Subcutaneous adipose tissue (tissue), 4 donors: Measurements from ENCODE around the gene PGAP3. TPM values are rescaled to one million over a fixed set of nuclear protein-coding genes. Genes with fewer than 3 reads are reported as not detected.

ENCODE experiments used
- total RNA-seq, 4 donors: library from RNA; depleted of rRNA; stranded (reverse); fragments of >200 nt; gene quantifications; one replicate each; pipeline ENCODE4 v1.1.0, GENCODE V29; 2016
- TF ChIP-seq, protein P1 (sequence below): fragments of 450-650 bp; IDR thresholded peaks from one replicate; pipeline ENCODE4 v1.5.1; 2016; ENCODE audit warnings: low read depth, mild to moderate bottlenecking, control low read depth, antibody characterized with exemption, moderate library complexity

PGAP3 gene
- 10 to 100 TPM in 1 of 4 donors, 1 to 10 TPM in 3; 7.6 to 12.8 (median 8.0) TPM for total RNA-seq

- TF ChIP-seq, protein P1, sequence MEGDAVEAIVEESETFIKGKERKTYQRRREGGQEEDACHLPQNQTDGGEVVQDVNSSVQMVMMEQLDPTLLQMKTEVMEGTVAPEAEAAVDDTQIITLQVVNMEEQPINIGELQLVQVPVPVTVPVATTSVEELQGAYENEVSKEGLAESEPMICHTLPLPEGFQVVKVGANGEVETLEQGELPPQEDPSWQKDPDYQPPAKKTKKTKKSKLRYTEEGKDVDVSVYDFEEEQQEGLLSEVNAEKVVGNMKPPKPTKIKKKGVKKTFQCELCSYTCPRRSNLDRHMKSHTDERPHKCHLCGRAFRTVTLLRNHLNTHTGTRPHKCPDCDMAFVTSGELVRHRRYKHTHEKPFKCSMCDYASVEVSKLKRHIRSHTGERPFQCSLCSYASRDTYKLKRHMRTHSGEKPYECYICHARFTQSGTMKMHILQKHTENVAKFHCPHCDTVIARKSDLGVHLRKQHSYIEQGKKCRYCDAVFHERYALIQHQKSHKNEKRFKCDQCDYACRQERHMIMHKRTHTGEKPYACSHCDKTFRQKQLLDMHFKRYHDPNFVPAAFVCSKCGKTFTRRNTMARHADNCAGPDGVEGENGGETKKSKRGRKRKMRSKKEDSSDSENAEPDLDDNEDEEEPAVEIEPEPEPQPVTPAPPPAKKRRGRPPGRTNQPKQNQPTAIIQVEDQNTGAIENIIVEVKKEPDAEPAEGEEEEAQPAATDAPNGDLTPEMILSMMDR = no peak
Measured at GRCh38 chr17:39687546-39688474, at the start of gene PGAP3. Gene PGAP3, minus strand, starts transcription at chr17:39688057. Its CDS starts 43 bp downstream, at chr17:39688014.

GRCh38 chr17:39737206-39737759 lies 49.4 kb upstream of the PGAP3 start:
- TF ChIP-seq, protein P1 = no peak

- TF ChIP-seq, protein P1 = no peak
Measured at GRCh38 chr17:39736319-39737165, 48.7 kb upstream of the PGAP3 start.

DNA sequence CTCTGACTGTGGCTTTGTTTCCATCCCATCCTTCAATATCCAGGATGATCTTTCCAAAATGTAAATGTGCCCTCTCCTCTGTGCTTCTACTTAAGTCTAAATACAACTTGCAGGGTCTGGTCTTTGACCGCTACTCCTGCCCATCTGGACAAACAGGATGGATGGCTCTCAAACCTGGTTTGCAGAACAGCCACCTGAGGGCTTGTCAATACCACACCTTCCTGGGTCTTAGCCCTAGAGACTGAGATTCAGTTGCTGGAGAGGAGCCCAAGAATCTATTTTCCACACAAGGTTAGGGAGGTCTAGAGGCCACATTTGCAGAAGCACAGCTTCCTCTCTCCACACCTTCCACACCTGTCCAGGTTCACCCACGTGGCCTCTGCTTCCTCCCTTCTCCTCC lies 48.0 kb upstream of the PGAP3 start:
- TF ChIP-seq, protein P1 = no peak

DNA sequence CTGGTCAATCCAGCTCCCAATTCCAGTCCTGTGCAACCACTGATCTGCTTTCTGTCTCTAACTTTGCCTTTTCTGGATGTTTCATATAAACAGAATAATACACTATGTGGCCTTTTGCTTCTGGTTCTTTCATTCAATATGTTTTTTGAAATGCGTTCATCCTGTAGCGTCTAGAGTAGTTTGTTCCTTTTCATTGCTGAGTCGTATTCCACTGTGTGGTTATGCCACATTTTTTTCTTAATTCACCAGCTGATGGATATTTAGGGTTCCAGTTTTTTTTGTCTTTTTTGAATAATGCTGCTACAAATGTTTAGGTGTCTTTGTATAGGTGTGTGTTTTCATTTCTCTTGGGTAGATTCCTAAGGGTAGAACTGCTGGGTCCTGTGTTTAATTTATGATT lies 44.7 kb upstream of the PGAP3 start:
- TF ChIP-seq, protein P1 = no peak

GRCh38 chr17:39730095-39730921 lies 42.5 kb upstream of the PGAP3 start, which contains the start of gene MIEN1:
Gene MIEN1, minus strand, starts transcription at chr17:39730532. Its CDS starts 37 bp downstream, at chr17:39730495.
- TF ChIP-seq, protein P1 = no peak
